Coronary artery (tissue), 2 donors: Measurements from ENCODE around the gene NCOA7.

Experiments
- DNase-seq: peaks from one replicate; pipeline ENCODE4 v3.0.0-alpha.2; 2017; ENCODE audit warnings: low spot score
- H3K27ac ChIP-seq, 2 donors: fragments of 200-600 bp; sonication (generic); one replicate each; pipeline ENCODE4 v1.5.1; 2016 to 2019
- H3K4me3 ChIP-seq: fragments of 200-600 bp; sonication (generic); 2 replicates; pipeline ENCODE4 v1.5.1; 2016; ENCODE audit warnings: mild to moderate bottlenecking, moderate library complexity
- CTCF ChIP-seq: fragments of 200-600 bp; sonication (generic); IDR thresholded peaks from one replicate; pipeline ENCODE4 v1.5.1; 2019; ENCODE audit warnings: antibody characterized with exemption

NCOA7 gene

GRCh38 chr6:125812394-125813292, 21.9 kb downstream of the NCOA7 start:
- DNase-seq: no peak
- Histone ChIP-seq H3K27ac (peak overlapping the region; percentile 47 to 48), H3K4me3 (peak overlapping the region; percentile 4)
- TF ChIP-seq CTCF: no peak

- peak overlapping the region; percentile 4 to 33 for H3K27ac ChIP-seq
- peak overlapping the region; percentile 5 for H3K4me3 ChIP-seq
- no peak for TF ChIP-seq CTCF
- no peak for DNase-seq
These were observed 23.7 kb downstream of the NCOA7 start for GRCh38 chr6:125814481-125814880.

- Histone ChIP-seq H3K27ac (peak overlapping the region; percentile 4 to 39), H3K4me3 (peak overlapping the region; percentile 40)
- TF ChIP-seq CTCF: no peak
- no peak for DNase-seq
These were observed 24.5 kb downstream of the NCOA7 start for GRCh38 chr6:125815080-125815910.

GRCh38 chr6:125816828-125817280, 26.1 kb downstream of the NCOA7 start:
- DNase-seq: no peak
- Histone ChIP-seq H3K27ac (no peak overlapping the region), H3K4me3 (no peak overlapping the region)
- TF ChIP-seq CTCF: no peak

GRCh38 chr6:125818225-125818657, 27.5 kb downstream of the NCOA7 start:
- H3K27ac ChIP-seq: peak overlapping the region; percentile 46 to 53
- H3K4me3 ChIP-seq: peak overlapping the region; percentile 34
- no peak for TF ChIP-seq CTCF
- DNase-seq: no peak

GRCh38 chr6:125818772-125819260, 28.1 kb downstream of the NCOA7 start:
- H3K27ac ChIP-seq: peak overlapping the region; percentile 46 to 53
- no peak for TF ChIP-seq CTCF
- H3K4me3 ChIP-seq: peak overlapping the region; percentile 34
- no peak for DNase-seq
